Left ventricle myocardium superior (tissue), 1 donor: ENCODE measurements around the gene ITSN1. TPM values are rescaled to one million over a fixed set of nuclear protein-coding genes. Genes with fewer than 3 reads are reported as not detected.
"Not testable (repeated sequence)": the region's sequence is repeated elsewhere in the genome, so short reads cannot be mapped to it uniquely, and the experiment has no call there.

Experiments
- ATAC-seq: fragments of 200-7000 bp; cut with Tn5 transposase; one replicate; pipeline ENCODE4 v1.9.1; 2020; ENCODE audit warnings: mild to moderate bottlenecking, moderate library complexity
- DNase-seq: peaks from one replicate; pipeline ENCODE4 v3.0.0-alpha.2; 2020
- intact Hi-C: fragments of 100-400 bp; cut with micrococcal nuclease; formaldehyde crosslinking; loops from one replicate; pipeline ENCODE4 v1.11.0; 2022
- total RNA-seq: library from RNA; stranded (reverse); fragmentation: NEBNext Ultra II Directional; extraction: Animal tissue kit (Norgen Biotek cat#: 25700); gene quantifications from one replicate; pipeline ENCODE4 v1.2.1, GENCODE V29; 2021
- donor health status: DM: no; HTN: yes; CAD: no; lungs with severe emphysema.

Gene ITSN1
- total RNA-seq, 1 donor from 2014 or later: 44.4 TPM

- intact Hi-C loops: no loop called here
- no peak for ATAC-seq
- no peak for DNase-seq
Measured at GRCh38 chr21:33866826-33867225, 224.5 kb downstream of the ITSN1 start.

GRCh38 chr21:33867868-33868267, 225.6 kb downstream of the ITSN1 start:
- intact Hi-C loops, ATAC-seq, DNase-seq: not testable (repeated sequence)

GRCh38 chr21:33869873-33870272, 227.6 kb downstream of the ITSN1 start:
- ATAC-seq (no peak), DNase-seq (no peak)
- intact Hi-C loops: no loop called here

GRCh38 chr21:33870768-33871167, 228.5 kb downstream of the ITSN1 start:
- no peak for DNase-seq
- ATAC-seq: no peak
- intact Hi-C loops: no loop called here

GRCh38 chr21:33871171-33871570, 228.9 kb downstream of the ITSN1 start:
- intact Hi-C loops: no loop called here
- DNase-seq (no peak), ATAC-seq (no peak)

GRCh38 chr21:33872881-33873515, 230.7 kb downstream of the ITSN1 start:
- intact Hi-C loops: no loop called here
- ATAC-seq (no peak), DNase-seq (no peak)

GRCh38 chr21:33874161-33874560, 231.9 kb downstream of the ITSN1 start:
- no peak for ATAC-seq
- intact Hi-C loops: no loop called here
- no peak for DNase-seq

- DNase-seq (no peak), ATAC-seq (no peak)
- intact Hi-C loops: no loop called here
Measured at GRCh38 chr21:33875026-33875695, 232.9 kb downstream of the ITSN1 start.

GRCh38 chr21:33878824-33879223, 236.5 kb downstream of the ITSN1 start:
- intact Hi-C loops: no loop called here
- no peak for ATAC-seq
- DNase-seq: no peak

- ATAC-seq: no peak
- no peak for DNase-seq
- intact Hi-C loops: no loop called here
Measured at GRCh38 chr21:33880626-33881025, 238.3 kb downstream of the ITSN1 start.

GRCh38 chr21:33881689-33882440, 239.6 kb downstream of the ITSN1 start:
- DNase-seq (no peak), ATAC-seq (no peak)
- intact Hi-C loops: no loop called here

GRCh38 chr21:33883118-33883517, 240.8 kb downstream of the ITSN1 start:
- DNase-seq (no peak), ATAC-seq (no peak)
- intact Hi-C loops: no loop called here

GRCh38 chr21:33884376-33885171, 242.3 kb downstream of the ITSN1 start:
- ATAC-seq: no peak
- intact Hi-C loops: no loop called here
- DNase-seq: no peak

- ATAC-seq (no peak), DNase-seq (no peak)
- intact Hi-C loops: no loop called here
Measured at GRCh38 chr21:33885172-33885514, 242.8 kb downstream of the ITSN1 start.

GRCh38 chr21:33886321-33886720, 244.0 kb downstream of the ITSN1 start:
- ATAC-seq (no peak), DNase-seq (no peak)
- intact Hi-C loops: no loop called here

- DNase-seq (no peak), ATAC-seq (no peak)
- intact Hi-C loops: no loop called here
Measured at GRCh38 chr21:33890187-33890586, 247.9 kb downstream of the ITSN1 start.

- no peak for DNase-seq
- no peak for ATAC-seq
- intact Hi-C loops: no loop called here
Measured at GRCh38 chr21:33892853-33893252, 250.6 kb downstream of the ITSN1 start.

GRCh38 chr21:33893917-33894316, 251.6 kb downstream of the ITSN1 start:
- ATAC-seq (no peak), DNase-seq (no peak)
- intact Hi-C loops: no loop called here

GRCh38 chr21:33894736-33895288, 252.5 kb downstream of the ITSN1 start:
- DNase-seq (peak; percentile 83), ATAC-seq (peak; percentile 91)
- intact Hi-C loops: no loop called here
